Transverse colon (tissue), 4 donors: Measurements from ENCODE around the gene SLC22A4.

ENCODE experiments used
- CTCF ChIP-seq, 5 experiments: fragments of 200-600 bp in 3 of 5; fragments of 450-650 bp in 2 of 5; sonication (generic) in 3 of 5; IDR thresholded peaks; 1 replicate in 2 of 5; 2 replicates in 3 of 5; pipeline ENCODE4 v1.5.1; 2016 to 2017; ENCODE audit warnings: antibody characterized with exemption in 5 of 5, inconsistent platforms in 3 of 5, mild to moderate bottlenecking in 2 of 5, moderate library complexity in 1 of 5
- EP300 ChIP-seq: sonication (generic); formaldehyde crosslinking; IDR thresholded peaks from one replicate; pipeline ENCODE4 v1.6.1; 2017; ENCODE audit warnings: antibody characterized with exemption, low read depth
- POLR2A ChIP-seq: fragments of 450-650 bp; IDR thresholded peaks from one replicate; pipeline ENCODE4 v1.6.1; 2016; ENCODE audit warnings: antibody characterized with exemption, mild to moderate bottlenecking, moderate library complexity
- POLR2AphosphoS5 ChIP-seq, 3 donors: sonication (generic); formaldehyde crosslinking; IDR thresholded peaks; one replicate each; pipeline ENCODE4 v1.6.1; 2016; ENCODE audit warnings: antibody characterized with exemption in 3 of 3

GRCh38 chr5:132300577-132301343 is 6.6 kb downstream of the SLC22A4 start:
- TF ChIP-seq CTCF (IDR thresholded peaks at IDR 0.05) (no peak), POLR2AphosphoS5 (IDR thresholded peaks at IDR 0.05) (no peak), POLR2A (no peak), EP300 (no peak)
